MM.1S (cell line): ENCODE results near the gene ZNF560.

Source experiments
- EZH2 ChIP-seq: fragments of 300-600 bp; sonication (generic); optimal IDR thresholded peaks from 2 replicates; pipeline ENCODE3; 2017; ENCODE audit warnings: low read depth, mild to moderate bottlenecking, antibody characterized with exemption, low read length, mixed read lengths
- EZH2phosphoT487 ChIP-seq: fragments of 300-600 bp; sonication (generic); IDR thresholded peaks from 2 replicates; pipeline ENCODE4 v1.6.1; 2018; ENCODE audit warnings: antibody characterized with exemption, low read length
- TF ChIP-seq, protein P1 (sequence below): fragments of 300-600 bp; sonication (generic); IDR thresholded peaks from 2 replicates; pipeline ENCODE4 v1.5.1; 2016; ENCODE audit warnings: antibody characterized with exemption, low read length, mixed read lengths

DNA sequence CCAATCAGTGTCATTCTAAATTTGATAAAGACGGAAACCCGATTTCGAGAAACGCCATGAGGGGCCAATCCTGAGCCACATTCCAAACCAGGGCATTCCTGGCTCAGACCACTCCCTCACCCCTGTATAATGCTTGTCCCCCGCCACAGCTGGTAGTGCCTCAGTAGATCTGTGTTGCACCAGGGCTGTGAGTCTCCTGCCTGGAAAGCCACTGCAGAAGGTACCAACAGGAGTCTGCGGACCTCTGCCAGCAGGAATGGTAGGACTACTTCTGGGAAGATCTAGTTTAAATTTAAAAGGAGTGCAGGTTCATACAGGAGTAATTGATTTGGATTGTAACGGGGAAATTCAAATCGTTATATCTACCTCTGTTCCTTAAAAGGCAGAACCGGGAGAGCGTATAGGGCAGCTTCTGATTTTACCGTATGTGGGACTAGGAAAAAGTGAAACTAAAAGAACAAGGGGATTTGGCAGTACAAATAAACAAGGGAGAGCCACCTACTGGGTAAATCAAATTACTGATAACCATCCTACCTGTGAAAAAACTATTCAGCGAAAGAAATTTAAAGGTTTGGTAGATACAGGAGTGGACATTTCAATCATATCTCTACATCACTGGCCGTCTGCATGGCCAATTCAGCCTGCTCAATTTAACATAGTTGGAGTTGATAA lies 42.3 kb downstream of the ZNF560 start:
- TF ChIP-seq, protein P1, sequence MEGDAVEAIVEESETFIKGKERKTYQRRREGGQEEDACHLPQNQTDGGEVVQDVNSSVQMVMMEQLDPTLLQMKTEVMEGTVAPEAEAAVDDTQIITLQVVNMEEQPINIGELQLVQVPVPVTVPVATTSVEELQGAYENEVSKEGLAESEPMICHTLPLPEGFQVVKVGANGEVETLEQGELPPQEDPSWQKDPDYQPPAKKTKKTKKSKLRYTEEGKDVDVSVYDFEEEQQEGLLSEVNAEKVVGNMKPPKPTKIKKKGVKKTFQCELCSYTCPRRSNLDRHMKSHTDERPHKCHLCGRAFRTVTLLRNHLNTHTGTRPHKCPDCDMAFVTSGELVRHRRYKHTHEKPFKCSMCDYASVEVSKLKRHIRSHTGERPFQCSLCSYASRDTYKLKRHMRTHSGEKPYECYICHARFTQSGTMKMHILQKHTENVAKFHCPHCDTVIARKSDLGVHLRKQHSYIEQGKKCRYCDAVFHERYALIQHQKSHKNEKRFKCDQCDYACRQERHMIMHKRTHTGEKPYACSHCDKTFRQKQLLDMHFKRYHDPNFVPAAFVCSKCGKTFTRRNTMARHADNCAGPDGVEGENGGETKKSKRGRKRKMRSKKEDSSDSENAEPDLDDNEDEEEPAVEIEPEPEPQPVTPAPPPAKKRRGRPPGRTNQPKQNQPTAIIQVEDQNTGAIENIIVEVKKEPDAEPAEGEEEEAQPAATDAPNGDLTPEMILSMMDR, result peak; percentile 41
- TF ChIP-seq EZH2 (no peak), EZH2phosphoT487 (no peak)
